PFSK-1 (cell line): ENCODE data around the gene KCNB1.

ENCODE experiments used
- FOXP2 ChIP-seq: optimal IDR thresholded peaks from 2 replicates; pipeline ENCODE3; 2011; ENCODE audit warnings: borderline replicate concordance, control low read depth, inconsistent platforms; ENCODE audit not compliant: insufficient read depth; ENCODE audit errors: extremely low read length, extremely low read depth
- POLR2AphosphoS5 ChIP-seq: IDR thresholded peaks from 2 replicates; pipeline ENCODE4 v1.6.1; 2012; ENCODE audit warnings: low read depth, mild to moderate bottlenecking, control low read depth, low read length, moderate library complexity
- REST ChIP-seq, 2 experiments: IDR thresholded peaks; 2 replicates each; pipeline versions ENCODE4 v1.6.1 to v1.8.0; 2011 to 2012; ENCODE audit warnings: low read depth in 2 of 2, low read length in 2 of 2, control low read depth in 1 of 2, inconsistent platforms in 1 of 2, mild to moderate bottlenecking in 1 of 2, moderate library complexity in 1 of 2; ENCODE audit not compliant: insufficient read depth in 1 of 2
- SIN3A ChIP-seq: IDR thresholded peaks from 2 replicates; pipeline ENCODE4 v1.6.1; 2012; ENCODE audit warnings: mild to moderate bottlenecking, low read length, moderate library complexity, borderline replicate concordance; ENCODE audit not compliant: insufficient read depth
- TAF1 ChIP-seq: IDR thresholded peaks from 2 replicates; pipeline ENCODE4 v1.6.1; 2012; ENCODE audit warnings: low read length, control low read depth, borderline replicate concordance; ENCODE audit not compliant: insufficient read depth

Gene KCNB1

GRCh38 chr20:49420811-49421295, 61.6 kb downstream of the KCNB1 start:
- TF ChIP-seq TAF1 (no peak), SIN3A (no peak), REST (IDR thresholded peaks at IDR 0.05; ENCODE audit: insufficient read depth in 1 of 2, low read depth in 2 of 2, low read length in 2 of 2) (no peak), FOXP2 (no peak)

GRCh38 chr20:49420292-49420691, 62.2 kb downstream of the KCNB1 start:
- TF ChIP-seq SIN3A (no peak), FOXP2 (no peak), REST (IDR thresholded peaks at IDR 0.05; ENCODE audit: insufficient read depth in 1 of 2, low read depth in 2 of 2, low read length in 2 of 2) (no peak), TAF1 (no peak), POLR2AphosphoS5 (no peak)

GRCh38 chr20:49419785-49420184, 62.7 kb downstream of the KCNB1 start:
- no peak for TF ChIP-seq REST (IDR thresholded peaks at IDR 0.05; ENCODE audit: insufficient read depth in 1 of 2, low read depth in 2 of 2, low read length in 2 of 2)
- TF ChIP-seq TAF1: no peak
- TF ChIP-seq SIN3A: no peak
- no peak for TF ChIP-seq FOXP2
- no peak for TF ChIP-seq POLR2AphosphoS5

- no peak for TF ChIP-seq TAF1
- no peak for TF ChIP-seq POLR2AphosphoS5
- TF ChIP-seq REST (IDR thresholded peaks at IDR 0.05; ENCODE audit: insufficient read depth in 1 of 2, low read depth in 2 of 2, low read length in 2 of 2): no peak
- TF ChIP-seq SIN3A: no peak
- no peak for TF ChIP-seq FOXP2
These were observed 63.7 kb downstream of the KCNB1 start for GRCh38 chr20:49418809-49419208.
